ENCODE data around the gene ASS1.

ASS1 gene

GRCh38 chr9:130458027-130458803 is 13.5 kb downstream of the ASS1 start:
- no peak for DNase-seq

DNA sequence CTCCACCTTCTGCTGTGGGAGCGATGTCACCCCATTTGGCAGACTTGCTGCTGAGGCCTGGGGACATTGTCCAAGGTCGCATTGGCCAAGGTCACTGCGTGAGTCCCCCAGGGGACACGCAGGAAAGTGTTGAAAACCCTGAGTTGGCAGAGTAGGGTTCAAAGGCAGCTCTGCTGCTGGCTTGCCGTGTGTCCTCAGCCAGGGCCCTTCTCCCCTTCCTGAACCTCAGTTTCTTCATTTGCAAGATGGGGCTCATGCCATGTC is 14.0 kb downstream of the ASS1 start:
- no peak for DNase-seq

DNA sequence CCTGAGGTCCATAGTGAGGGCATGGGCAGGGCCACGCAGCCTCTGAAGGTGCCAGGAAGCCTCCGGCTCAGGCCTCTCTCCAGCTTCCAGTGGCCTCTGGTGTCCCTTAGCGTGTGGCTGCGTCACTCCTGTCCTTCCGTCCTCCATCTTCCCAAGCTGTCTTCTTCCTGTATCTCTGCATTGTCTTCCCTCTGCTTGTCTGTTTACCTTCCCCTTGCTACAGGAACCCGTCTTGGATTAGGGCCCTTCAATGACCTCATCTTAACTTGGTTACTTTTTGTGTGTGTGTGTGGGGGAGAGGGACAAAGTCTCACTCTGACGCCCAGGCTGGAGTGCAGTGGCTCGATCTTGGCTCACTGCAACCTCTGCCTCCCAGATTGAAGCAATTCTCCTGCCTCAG is 14.4 kb downstream of the ASS1 start:
- no peak for DNase-seq

DNA sequence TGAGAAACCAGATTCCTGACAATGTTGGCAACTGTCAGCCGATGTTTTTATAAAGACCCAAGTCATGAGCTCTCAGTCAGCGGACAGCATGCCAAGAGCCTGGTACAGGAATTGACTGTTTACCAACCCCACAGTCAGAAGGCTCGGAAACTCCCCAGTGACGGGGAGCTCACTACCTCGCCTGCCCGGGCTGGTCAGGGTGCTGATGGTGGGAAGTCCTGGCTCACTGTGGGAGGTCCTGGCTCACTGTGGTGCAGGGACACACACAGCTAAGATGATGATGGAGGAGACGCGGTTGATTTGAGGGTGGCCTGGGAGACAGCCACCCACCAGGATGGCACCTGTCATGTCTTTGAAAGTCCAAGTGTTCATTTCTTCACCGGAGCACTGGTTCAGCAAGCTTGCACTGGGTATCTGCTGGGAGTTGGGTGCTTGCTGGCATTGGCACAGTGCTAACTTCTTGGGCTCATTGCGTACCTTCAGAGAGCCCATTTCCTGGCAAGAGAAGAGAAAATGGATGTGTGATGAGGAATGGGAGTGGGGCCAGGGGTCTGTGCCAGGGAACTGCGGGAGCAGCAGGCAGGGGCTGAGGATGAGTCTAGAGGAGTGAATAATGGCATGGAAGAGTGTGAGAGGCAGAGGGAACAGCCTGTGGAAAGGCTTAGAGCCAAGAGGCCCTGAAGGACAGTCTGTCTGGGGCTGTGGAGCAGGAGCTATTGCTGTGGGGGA is 15.3 kb downstream of the ASS1 start:
- no peak for DNase-seq

DNA sequence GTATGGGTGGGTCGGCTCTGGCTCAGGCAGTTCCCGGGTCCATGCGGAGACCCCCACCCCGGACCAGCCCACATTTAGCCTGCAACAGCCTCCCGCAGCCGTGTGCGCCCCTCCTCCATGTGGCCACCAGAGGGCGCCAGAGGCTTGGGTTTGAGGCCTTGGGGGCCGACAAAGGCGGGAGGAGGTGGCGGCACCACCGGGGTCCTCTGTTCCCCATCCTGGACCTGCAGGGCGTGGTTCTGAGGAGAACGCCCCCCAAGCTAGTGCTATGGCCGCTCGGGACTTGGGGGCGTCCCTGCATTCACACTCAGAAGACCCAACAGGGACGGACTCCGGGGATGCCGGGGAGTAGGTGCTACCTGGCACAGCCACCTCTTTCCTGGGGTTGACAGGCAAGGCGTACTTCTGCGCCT is 16.5 kb downstream of the ASS1 start:
- DNase-seq = peak; percentile 18

DNA sequence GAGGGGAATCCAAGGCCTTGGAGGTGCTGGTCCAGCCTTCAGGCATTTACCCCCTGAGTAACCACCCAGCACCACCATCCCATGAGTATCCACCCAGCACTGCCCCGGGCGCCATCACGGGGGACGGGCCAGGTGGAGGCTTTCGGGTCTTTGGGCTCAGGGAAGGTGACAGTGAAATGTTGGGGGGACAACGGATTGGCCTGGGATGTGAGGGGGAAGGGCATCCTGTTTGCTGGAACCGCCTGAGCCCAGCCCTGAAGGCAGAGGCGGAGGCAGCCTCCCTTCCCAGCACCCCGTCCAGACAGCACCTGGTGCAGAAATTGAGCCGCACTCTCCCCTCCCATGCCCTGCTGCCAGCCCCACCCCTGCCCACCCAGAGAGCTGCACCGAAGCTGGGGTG is 17.0 kb downstream of the ASS1 start:
- no peak for DNase-seq

- DNase-seq = no peak
Measured at GRCh38 chr9:130462685-130463540, 18.2 kb downstream of the ASS1 start.

GRCh38 chr9:130463763-130464745 is 19.3 kb downstream of the ASS1 start:
- no peak for DNase-seq

DNA sequence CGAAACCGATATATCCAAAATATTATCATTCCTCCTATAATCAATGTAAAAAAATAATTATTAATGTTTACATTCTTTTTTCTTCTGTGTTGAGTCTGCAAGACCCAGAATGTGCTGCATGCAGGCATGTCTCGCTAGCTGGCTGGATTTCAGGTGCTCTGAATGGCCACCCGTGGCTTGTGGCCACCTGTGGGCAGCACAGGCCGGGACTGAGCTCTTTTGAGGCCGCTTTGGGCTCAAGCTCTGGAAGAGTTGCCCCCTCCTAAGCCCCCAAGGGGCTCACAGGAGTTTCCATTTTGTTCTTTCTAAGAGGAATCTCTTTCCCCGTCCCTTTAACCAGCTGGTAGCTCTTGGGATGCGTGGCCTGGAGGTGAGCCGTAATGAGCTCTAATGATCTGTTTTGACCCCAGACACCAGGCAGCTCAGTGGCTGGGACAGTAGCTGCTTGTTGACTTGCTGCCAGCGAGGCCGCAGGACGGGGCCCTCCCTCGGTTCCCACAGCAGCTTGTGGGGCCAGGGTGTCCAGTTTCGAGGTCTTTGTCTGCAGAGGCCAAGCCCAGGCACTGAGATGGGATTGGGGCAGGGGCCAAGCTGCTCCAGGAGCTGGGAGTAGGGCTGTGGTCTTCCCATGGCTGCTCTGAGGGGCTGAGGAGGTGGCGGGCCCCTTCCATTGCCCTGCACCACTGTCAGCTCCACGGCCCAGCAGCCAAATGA is 20.8 kb downstream of the ASS1 start:
- DNase-seq = no peak

DNA sequence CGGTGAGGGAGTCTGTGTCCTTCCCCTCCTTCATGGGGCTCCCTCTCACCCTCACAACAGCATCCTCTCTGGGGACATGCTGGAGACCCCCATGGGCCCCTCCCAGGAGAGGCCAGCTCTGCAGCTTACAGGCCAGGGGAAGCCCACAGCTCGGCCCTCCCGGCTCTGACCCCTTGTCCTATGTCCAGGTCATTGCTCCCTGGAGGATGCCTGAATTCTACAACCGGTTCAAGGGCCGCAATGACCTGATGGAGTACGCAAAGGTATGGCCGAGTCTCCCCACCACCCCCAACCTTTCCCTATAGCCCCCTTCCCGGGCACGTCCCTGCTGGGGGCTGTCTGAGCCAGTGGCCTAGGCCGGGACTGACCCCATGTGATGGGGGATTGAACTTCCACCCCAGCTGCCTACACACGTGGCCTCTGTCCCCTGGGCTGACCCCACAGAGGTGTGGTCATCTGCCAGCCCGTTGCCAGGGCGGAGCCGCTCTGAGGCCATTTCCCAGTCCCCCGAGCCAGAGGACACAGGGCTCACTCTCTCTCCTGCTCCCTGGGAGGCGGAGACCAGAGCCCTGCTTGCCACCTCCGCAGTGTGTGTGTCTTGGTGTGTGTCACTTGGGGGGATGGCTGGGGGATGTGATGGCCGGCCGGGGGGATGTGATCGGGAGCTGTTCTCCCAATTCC is 21.9 kb downstream of the ASS1 start:
- no peak for DNase-seq

DNA sequence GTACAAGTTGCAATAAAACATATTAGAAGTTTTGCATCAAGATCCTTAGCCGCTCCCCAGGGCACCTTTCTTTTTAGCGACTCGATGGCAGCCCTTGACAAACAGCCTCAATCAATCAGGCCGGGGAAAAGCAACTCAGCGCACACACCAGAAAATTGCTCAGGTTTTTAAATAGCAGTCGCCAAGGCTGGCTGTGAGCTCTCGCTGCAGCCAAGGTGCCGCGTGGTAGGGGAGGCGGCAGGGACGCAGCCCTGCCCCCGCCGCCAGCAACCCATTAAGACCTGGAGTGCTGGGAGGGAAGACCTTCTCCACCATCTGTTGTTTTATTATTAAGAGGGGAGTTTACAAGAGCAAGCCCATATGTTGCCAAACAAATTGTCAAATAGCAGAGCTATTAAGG is 22.6 kb downstream of the ASS1 start:
- no peak for DNase-seq

DNA sequence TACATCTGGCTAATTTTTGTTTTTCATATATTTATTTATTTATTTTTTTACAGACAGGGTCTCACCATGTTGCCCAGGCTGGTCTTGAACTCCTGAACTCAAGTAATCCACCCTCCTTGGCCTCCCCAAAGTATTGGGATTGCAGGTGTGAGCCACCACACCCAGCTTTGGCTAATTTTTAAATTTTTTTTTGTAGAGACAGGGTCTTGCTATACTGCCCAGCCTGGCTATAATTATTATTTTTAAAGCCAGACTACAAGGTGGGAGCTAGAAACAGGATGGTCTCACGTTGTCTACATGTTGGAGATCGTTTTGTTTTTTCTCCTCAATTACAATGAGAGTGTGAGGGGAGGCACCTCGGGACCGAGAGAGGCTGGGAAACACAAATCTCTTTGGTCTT is 23.8 kb downstream of the ASS1 start:
- no peak for DNase-seq

DNA sequence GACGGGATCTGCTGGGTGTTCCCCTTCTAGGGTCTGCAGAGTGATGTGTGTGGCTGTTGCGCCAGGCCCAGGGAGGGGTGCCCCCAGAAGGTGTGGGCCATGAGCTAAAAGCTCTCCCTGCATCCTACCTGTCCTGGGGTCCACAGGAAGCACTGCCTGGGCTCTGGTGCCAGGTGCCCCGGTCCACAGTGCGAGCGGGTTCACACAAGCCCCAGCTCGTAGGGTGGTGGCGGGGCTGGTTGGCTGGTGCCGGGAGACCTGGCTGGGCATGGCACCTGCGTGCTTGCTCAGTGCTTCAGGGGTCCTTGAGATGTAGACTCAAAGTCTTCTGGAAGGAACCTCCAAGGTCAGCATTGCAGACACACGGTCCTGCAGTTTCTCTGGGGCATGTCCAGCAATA is 25.5 kb downstream of the ASS1 start:
- DNase-seq = no peak

GRCh38 chr9:130470950-130471349 is 26.2 kb downstream of the ASS1 start:
- DNase-seq = no peak

DNA sequence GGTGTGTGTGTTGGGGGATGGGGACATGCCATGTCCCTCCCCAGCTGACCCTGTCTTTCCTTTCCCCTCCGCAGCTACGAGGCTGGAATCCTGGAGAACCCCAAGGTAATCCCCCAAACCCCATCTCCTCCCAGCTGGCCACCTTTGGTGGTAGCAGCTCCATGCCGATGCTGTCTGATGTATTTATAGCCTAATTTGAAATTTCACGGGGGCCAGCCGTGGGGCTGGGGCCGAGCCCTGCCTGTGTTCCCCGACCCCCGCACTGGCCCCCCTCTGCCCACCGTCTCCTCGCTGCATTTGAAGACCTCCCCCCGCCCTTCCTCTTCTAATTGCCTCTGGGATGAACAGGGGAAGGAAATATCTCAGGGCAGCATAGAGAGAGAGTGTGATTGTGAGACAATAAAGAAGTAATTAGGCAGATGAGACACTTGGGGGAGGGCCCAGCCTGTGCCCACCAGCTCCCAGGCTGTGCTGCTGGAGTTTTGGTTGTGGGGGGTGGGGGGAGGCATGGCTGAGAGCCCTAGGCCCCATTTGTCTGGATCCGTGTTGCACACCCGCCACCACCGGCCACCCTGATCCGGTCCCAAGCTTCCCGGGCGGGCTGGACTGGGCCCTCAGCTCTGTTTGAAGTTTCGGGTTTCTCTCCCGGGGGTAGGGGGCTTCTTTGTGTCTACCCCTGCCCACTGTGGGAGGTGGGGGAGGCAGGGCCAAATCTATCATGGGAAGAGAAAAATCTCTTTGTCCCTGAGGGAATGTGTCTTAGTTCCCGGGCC is 26.8 kb downstream of the ASS1 start:
- no peak for DNase-seq

GRCh38 chr9:130472184-130472705 is 27.5 kb downstream of the ASS1 start:
- no peak for DNase-seq

DNA sequence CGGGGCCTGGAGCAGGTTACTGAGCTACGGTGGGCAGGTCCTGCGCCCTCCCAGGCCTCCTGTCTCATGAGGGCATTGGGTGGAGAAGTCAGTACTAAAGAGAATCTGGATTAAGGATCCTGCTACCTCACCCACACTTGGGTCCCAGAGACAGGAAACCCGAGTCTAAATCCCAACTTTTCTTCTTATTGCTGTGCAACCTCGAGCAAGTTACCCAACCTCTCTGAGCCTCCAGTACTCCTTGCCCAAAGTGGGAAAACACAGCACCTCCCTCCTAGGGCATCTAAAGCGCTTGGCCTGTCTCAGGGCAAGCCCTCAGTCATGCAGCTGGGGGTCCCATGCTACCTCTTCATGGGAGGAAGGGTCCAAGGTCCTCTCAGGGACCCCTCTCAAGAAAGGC is 28.2 kb downstream of the ASS1 start:
- no peak for DNase-seq

- DNase-seq = no peak
Measured at GRCh38 chr9:130473566-130473965, 28.8 kb downstream of the ASS1 start.

GRCh38 chr9:130474106-130474505 is 29.3 kb downstream of the ASS1 start:
- no peak for DNase-seq

DNA sequence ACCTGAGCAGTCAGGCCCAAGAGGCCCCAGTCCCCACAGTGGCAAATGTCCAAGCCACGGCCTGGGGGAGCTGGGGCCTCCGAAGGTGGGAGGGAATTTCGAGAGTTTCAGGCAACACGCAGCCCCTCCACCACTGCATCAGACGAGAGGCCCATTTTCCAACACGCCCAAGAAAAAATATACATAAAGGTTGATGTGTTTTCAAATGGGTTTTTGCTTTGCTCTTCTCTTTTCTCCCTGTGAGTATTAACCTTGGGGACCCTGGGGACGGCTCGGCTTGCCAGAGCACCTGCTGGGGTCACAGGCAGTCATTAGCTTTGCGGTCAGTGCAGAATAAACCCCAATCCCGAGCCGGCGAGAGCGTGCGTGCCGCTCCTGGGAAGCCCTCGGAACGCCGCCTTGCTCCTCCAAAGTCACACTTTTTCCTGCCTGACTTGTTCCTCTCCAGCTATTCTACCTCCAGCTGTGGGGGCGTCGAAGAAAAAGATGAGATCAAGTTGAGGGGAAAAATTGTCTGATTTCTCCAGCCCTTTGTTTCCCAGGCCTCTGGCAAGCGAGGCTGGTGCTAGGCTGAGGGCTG is 31.5 kb downstream of the ASS1 start:
- no peak for DNase-seq

Data from NK-92 treated with Interleukin-12 subunit alpha and Interleukin-12 subunit beta, amount 100 ng/mL, for 24 hours (cell line).